Uterus (tissue), 2 donors: ENCODE data around the gene ACVR1.

ENCODE experiments used
- CTCF ChIP-seq, 4 experiments: fragments of 200-600 bp in 2 of 4; fragments of 450-650 bp in 2 of 4; sonication (generic) in 2 of 4; IDR thresholded peaks; one replicate each; pipeline ENCODE4 v1.5.1; 2016 to 2019; ENCODE audit warnings: antibody characterized with exemption in 4 of 4, mild to moderate bottlenecking in 2 of 4, moderate library complexity in 1 of 4
- POLR2A ChIP-seq, 2 donors: fragments of 450-650 bp; IDR thresholded peaks; one replicate each; pipeline ENCODE4 v1.6.1; 2016; ENCODE audit warnings: antibody characterized with exemption in 2 of 2, mild to moderate bottlenecking in 1 of 2, moderate library complexity in 1 of 2

GRCh38 chr2:157839162-157839801 is 36.8 kb downstream of the ACVR1 start:
- TF ChIP-seq POLR2A (IDR thresholded peaks at IDR 0.05) (no peak), CTCF (IDR thresholded peaks at IDR 0.05) (no peak)
